Measurements from ENCODE around the gene CPED1.

DNA sequence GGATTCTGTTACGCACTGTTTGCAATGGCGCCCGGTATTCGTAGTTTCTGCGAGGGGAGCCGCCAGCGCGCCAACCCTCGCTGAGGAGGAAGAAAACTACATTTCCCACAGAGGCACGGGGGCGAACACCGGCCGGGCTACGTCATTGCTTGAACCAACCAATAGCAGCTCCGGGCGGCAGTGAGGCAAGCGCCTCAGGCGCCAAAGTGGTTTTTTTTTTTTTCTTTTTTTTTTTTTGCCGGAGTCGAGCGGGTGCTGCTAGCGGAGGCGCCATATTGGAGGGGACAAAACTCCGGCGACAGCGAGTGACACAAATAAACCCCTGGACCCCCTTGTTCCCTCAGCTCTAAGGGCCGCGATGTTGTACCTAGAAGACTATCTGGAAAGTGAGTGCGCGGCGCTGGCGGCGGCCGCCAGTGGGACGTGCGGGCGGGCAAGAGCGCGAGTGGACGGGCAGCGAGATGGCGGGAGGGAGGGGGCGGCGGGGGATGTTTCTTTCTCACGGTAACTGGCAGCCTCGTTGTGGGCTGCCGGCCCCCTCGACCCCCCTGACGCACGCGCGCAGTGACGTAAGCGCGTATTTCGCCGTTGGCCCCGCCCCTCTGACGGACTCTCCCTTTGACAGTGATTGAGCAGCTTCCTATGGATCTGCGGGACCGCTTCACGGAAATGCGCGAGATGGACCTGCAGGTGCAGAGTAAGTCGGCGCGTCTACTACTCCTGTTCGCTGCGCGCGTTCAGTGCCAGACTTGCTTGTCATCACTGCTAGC, 37.8 kb upstream of the CPED1 start, which contains the start of gene ING3:
- TF ChIP-seq, protein P1, sequence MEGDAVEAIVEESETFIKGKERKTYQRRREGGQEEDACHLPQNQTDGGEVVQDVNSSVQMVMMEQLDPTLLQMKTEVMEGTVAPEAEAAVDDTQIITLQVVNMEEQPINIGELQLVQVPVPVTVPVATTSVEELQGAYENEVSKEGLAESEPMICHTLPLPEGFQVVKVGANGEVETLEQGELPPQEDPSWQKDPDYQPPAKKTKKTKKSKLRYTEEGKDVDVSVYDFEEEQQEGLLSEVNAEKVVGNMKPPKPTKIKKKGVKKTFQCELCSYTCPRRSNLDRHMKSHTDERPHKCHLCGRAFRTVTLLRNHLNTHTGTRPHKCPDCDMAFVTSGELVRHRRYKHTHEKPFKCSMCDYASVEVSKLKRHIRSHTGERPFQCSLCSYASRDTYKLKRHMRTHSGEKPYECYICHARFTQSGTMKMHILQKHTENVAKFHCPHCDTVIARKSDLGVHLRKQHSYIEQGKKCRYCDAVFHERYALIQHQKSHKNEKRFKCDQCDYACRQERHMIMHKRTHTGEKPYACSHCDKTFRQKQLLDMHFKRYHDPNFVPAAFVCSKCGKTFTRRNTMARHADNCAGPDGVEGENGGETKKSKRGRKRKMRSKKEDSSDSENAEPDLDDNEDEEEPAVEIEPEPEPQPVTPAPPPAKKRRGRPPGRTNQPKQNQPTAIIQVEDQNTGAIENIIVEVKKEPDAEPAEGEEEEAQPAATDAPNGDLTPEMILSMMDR (IDR thresholded peaks at IDR 0.05) = no peak
- TF ChIP-seq POLR2A (IDR thresholded peaks at IDR 0.05) = peak in 1 of 2 donors; percentile 46
